ENCODE measurements around the gene BLACAT1.

Gene BLACAT1

GRCh38 chr1:205455581-205456382 lies at the start of gene BLACAT1:
Gene BLACAT1, minus strand, starts transcription at chr1:205456045.
- no peak for DNase-seq

GRCh38 chr1:205505076-205505729 lies 49.4 kb upstream of the BLACAT1 start:
- no peak for DNase-seq

GRCh38 chr1:205504311-205505075 lies 48.6 kb upstream of the BLACAT1 start, which contains the start of gene CDK18:
Gene CDK18, plus strand, starts transcription at chr1:205504669. Its CDS starts 18,499 bp downstream, at chr1:205523168.
- DNase-seq: peak; percentile 89

GRCh38 chr1:205502992-205503391 lies 47.1 kb upstream of the BLACAT1 start:
- DNase-seq: no peak

GRCh38 chr1:205502111-205502810 lies 46.4 kb upstream of the BLACAT1 start:
- DNase-seq: no peak

- DNase-seq: no peak
These were observed 44.7 kb upstream of the BLACAT1 start for GRCh38 chr1:205500240-205501233.

GRCh38 chr1:205499789-205500188 lies 43.9 kb upstream of the BLACAT1 start:
- DNase-seq: no peak

GRCh38 chr1:205497351-205497750 lies 41.5 kb upstream of the BLACAT1 start:
- DNase-seq: peak; percentile 50

GRCh38 chr1:205496661-205497060 lies 40.8 kb upstream of the BLACAT1 start:
- no peak for DNase-seq

GRCh38 chr1:205495237-205495823 lies 39.5 kb upstream of the BLACAT1 start:
- DNase-seq: peak; percentile 67

- DNase-seq: no peak
These were observed 38.3 kb upstream of the BLACAT1 start for GRCh38 chr1:205494115-205494514.

- no peak for DNase-seq
These were observed 37.6 kb upstream of the BLACAT1 start for GRCh38 chr1:205493241-205494085.

- no peak for DNase-seq
These were observed 36.9 kb upstream of the BLACAT1 start for GRCh38 chr1:205492774-205493173.

GRCh38 chr1:205492201-205492667 lies 36.4 kb upstream of the BLACAT1 start:
- no peak for DNase-seq

- DNase-seq: no peak
These were observed 35.9 kb upstream of the BLACAT1 start for GRCh38 chr1:205491794-205492193.

- DNase-seq: peak; percentile 31
These were observed 32.4 kb upstream of the BLACAT1 start for GRCh38 chr1:205488074-205488723.

- no peak for DNase-seq
These were observed 30.4 kb upstream of the BLACAT1 start for GRCh38 chr1:205486258-205486657.

- peak; percentile 75 for DNase-seq
These were observed 29.4 kb upstream of the BLACAT1 start for GRCh38 chr1:205484985-205485967.
